K562 (cell line): ENCODE data around the gene TOMT. TPM values are rescaled to one million over a fixed set of nuclear protein-coding genes. Genes with fewer than 3 reads are reported as not detected.

Experiments used
- BRD9 ChIP-seq: fragments of 450-650 bp; IDR thresholded peaks from 2 replicates; pipeline ENCODE4 v1.6.1; 2018; ENCODE audit warnings: low read depth; ENCODE audit not compliant: partially characterized antibody
- DIDO1 ChIP-seq: fragments of 450-650 bp; IDR thresholded peaks from 2 replicates; pipeline ENCODE4 v1.6.1; 2016; ENCODE audit warnings: low read depth, missing biosample characterization, missing genetic modification characterization
- DNMT1 ChIP-seq: fragments of 450-650 bp; IDR thresholded peaks from 2 replicates; pipeline ENCODE4 v1.6.1; 2016; ENCODE audit warnings: antibody characterized with exemption, mild to moderate bottlenecking
- ERF ChIP-seq: fragments of 450-650 bp; formaldehyde crosslinking; IDR thresholded peaks from 2 replicates; pipeline ENCODE4 v1.4.0; 2020; ENCODE audit warnings: mild to moderate bottlenecking, mixed read lengths
- EWSR1 ChIP-seq: fragments of 450-650 bp; IDR thresholded peaks from 2 replicates; pipeline ENCODE4 v1.6.1; 2018; ENCODE audit warnings: borderline replicate concordance, mild to moderate bottlenecking, low read depth, moderate library complexity; ENCODE audit not compliant: partially characterized antibody
- FOXA3 ChIP-seq, 2 experiments: fragments of 450-650 bp in 1 of 2; sonication (generic) in 1 of 2; formaldehyde crosslinking; IDR thresholded peaks in 1 of 2; conservative IDR thresholded peaks in 1 of 2; 2 replicates each; pipeline versions ENCODE4 v1.4.0 to v1.8.0; 2020 to 2022; ENCODE audit warnings: mild to moderate bottlenecking in 2 of 2, missing genetic modification reagents in 1 of 2
- FOXJ2 ChIP-seq: fragments of 200-800 bp; sonication (Bioruptor generic); IDR thresholded peaks from 2 replicates; pipeline ENCODE4 v1.6.1; 2016; ENCODE audit warnings: missing genetic modification characterization, missing compliant biosample characterization
- FOXK1 ChIP-seq: sonication (generic); formaldehyde crosslinking; IDR thresholded peaks from 2 replicates; pipeline ENCODE4 v1.8.0; 2022; ENCODE audit warnings: missing genetic modification reagents, mild to moderate bottlenecking, borderline replicate concordance
- GATAD2B ChIP-seq: fragments of 450-650 bp; IDR thresholded peaks from 2 replicates; pipeline ENCODE4 v1.6.1; 2017; ENCODE audit warnings: mild to moderate bottlenecking, borderline replicate concordance
- GTF2F1 ChIP-seq: IDR thresholded peaks from 2 replicates; pipeline ENCODE4 v1.6.1; 2011; ENCODE audit warnings: low read depth, low read length, improper control_type of control experiment
- HMG20B ChIP-seq: fragments of 250-450 bp; sonication (Bioruptor Pico); IDR thresholded peaks from 2 replicates; pipeline ENCODE4 v1.5.0; 2021; ENCODE audit warnings: mild to moderate bottlenecking
- ILK ChIP-seq: fragments of 450-650 bp; IDR thresholded peaks from 2 replicates; pipeline ENCODE4 v1.6.1; 2016; ENCODE audit warnings: missing genetic modification characterization, low read depth, mild to moderate bottlenecking, missing compliant biosample characterization, moderate library complexity, borderline replicate concordance
- MAZ ChIP-seq, 2 experiments: fragments of 450-650 bp in 1 of 2; sonication (generic) in 1 of 2; formaldehyde crosslinking; IDR thresholded peaks in 1 of 2; conservative IDR thresholded peaks in 1 of 2; 2 replicates each; pipeline versions ENCODE4 v1.4.0 to v1.5.0; 2020; ENCODE audit warnings: mild to moderate bottlenecking in 1 of 2, missing genetic modification reagents in 1 of 2
- MBD2 ChIP-seq: sonication (generic); IDR thresholded peaks from 2 replicates; pipeline ENCODE4 v1.6.1; 2016; ENCODE audit warnings: low read depth, borderline replicate concordance
- NFATC3 ChIP-seq: fragments of 450-650 bp; IDR thresholded peaks from 2 replicates; pipeline ENCODE4 v1.6.1; 2017; ENCODE audit warnings: mild to moderate bottlenecking
- PHB ChIP-seq: fragments of 250-450 bp; sonication (Bioruptor Pico); IDR thresholded peaks from 2 replicates; pipeline ENCODE4 v1.5.0; 2021
- PRMT5 ChIP-seq: sonication (generic); formaldehyde crosslinking; IDR thresholded peaks from 2 replicates; pipeline ENCODE4 v1.5.0; 2020; ENCODE audit warnings: missing genetic modification reagents
- RBM25 ChIP-seq: fragments of 200-400 bp; formaldehyde crosslinking; IDR thresholded peaks from 2 replicates; pipeline ENCODE4 v1.6.1; 2018; ENCODE audit warnings: low read length, low read depth, moderate library complexity; ENCODE audit not compliant: severe bottlenecking
- SFPQ ChIP-seq: fragments of 200-400 bp; formaldehyde crosslinking; IDR thresholded peaks from 2 replicates; pipeline ENCODE4 v1.6.1; 2017; ENCODE audit warnings: mild to moderate bottlenecking, low read depth, low read length, moderate library complexity
- SMARCA4 ChIP-seq: fragments of 450-650 bp; IDR thresholded peaks from 2 replicates; pipeline ENCODE4 v1.6.1; 2016
- TOE1 ChIP-seq, 2 experiments: fragments of 450-650 bp in 1 of 2; sonication (generic) in 1 of 2; formaldehyde crosslinking in 1 of 2; IDR thresholded peaks; 2 replicates each; pipeline versions ENCODE4 v1.7.1 to v1.8.0; 2016 to 2022; ENCODE audit warnings: borderline replicate concordance in 2 of 2, mild to moderate bottlenecking in 2 of 2, antibody characterized with exemption in 1 of 2, inconsistent platforms in 1 of 2, low read depth in 1 of 2, missing genetic modification reagents in 1 of 2, moderate library complexity in 1 of 2
- ZFP1 ChIP-seq: fragments of 450-650 bp; formaldehyde crosslinking; IDR thresholded peaks from 2 replicates; pipeline ENCODE4 v1.4.0; 2020; ENCODE audit warnings: mild to moderate bottlenecking, mixed read lengths
- ZNF347 ChIP-seq: fragments of 450-650 bp; formaldehyde crosslinking; IDR thresholded peaks from 2 replicates; pipeline ENCODE4 v1.4.0; 2020; ENCODE audit warnings: low read depth, mild to moderate bottlenecking, moderate library complexity
- ZNF57 ChIP-seq: fragments of 450-650 bp; formaldehyde crosslinking; IDR thresholded peaks from 2 replicates; pipeline ENCODE4 v1.4.0; 2020; ENCODE audit warnings: mild to moderate bottlenecking, moderate library complexity
- ZNF644 ChIP-seq: fragments of 200-800 bp; sonication (Bioruptor generic); IDR thresholded peaks from 2 replicates; pipeline ENCODE4 v1.6.1; 2016; ENCODE audit warnings: low read depth, missing genetic modification characterization, missing compliant biosample characterization
- ZNF76 ChIP-seq: fragments of 250-450 bp; sonication (Bioruptor Pico); IDR thresholded peaks from 2 replicates; pipeline ENCODE4 v1.4.0; 2020; ENCODE audit warnings: mild to moderate bottlenecking, moderate library complexity, borderline replicate concordance
- polyA plus RNA-seq, 8 experiments: library from polyadenylated mRNA; depleted of rRNA in 4 of 8; stranded (reverse) in 5 of 8; unstranded in 3 of 8; fragments of >200 nt; fragmentation: Nextera tagmentation in 2 of 8; fragmentation: Illumina TruSeq in 1 of 8; extraction: Ambion mirVana in 2 of 8; extraction: Trizol in 1 of 8; gene quantifications; 2 replicates each; pipeline versions ENCODE4 v1.2.1 to v1.2.3, GENCODE V29; 2011 to 2014; ENCODE audit warnings: inconsistent platforms in 1 of 8, missing spikeins in 1 of 8
- total RNA-seq, 7 experiments: library from RNA; depleted of rRNA in 6 of 7; stranded (reverse); fragments of >200 nt in 6 of 7; fragmentation: Illumina TruSeq in 2 of 7; extraction: Trizol in 2 of 7; gene quantifications; 2 replicates each; pipeline versions ENCODE4 v1.2.1 to v1.2.3, GENCODE V29; 2011 to 2021; ENCODE audit warnings: low replicate concordance in 1 of 7

Gene TOMT
- total and polyA plus RNA-seq, 9 of the 15 experiments (the other 6 are each of a cell fraction or from before 2014, with no cell fraction given), result not detected

- TF ChIP-seq SFPQ (no peak), MAZ (CRISPR knock-in tag; conservative IDR thresholded peaks at IDR 0.05 in 1 of 2, IDR thresholded peaks at IDR 0.05 in 1 of 2) (no peak), FOXA3 (CRISPR knock-in tag; conservative IDR thresholded peaks at IDR 0.05 in 1 of 2, IDR thresholded peaks at IDR 0.05 in 1 of 2) (no peak), FOXJ2 (tag) (0 out of 2 replicates have a peak, but pooled peaks have one; percentile 5), ZNF57 (CRISPR knock-in tag) (no peak), ERF (CRISPR knock-in tag) (0 out of 2 replicates have a peak, but pooled peaks have one; percentile 23), MBD2 (no peak), NFATC3 (no peak), ZFP1 (no peak), HMG20B (no peak), RBM25 (no peak), GATAD2B (0 out of 2 replicates have a peak, but pooled peaks have one; percentile 23), ZNF76 (CRISPR knock-in tag) (no peak), PHB (CRISPR knock-in tag) (no peak), ILK (tag) (no peak), EWSR1 (no peak), TOE1 (IDR thresholded peaks at IDR 0.05; ENCODE audit: borderline replicate concordance) (no peak; the same call in 1 of the 2 replicates), TOE1 (CRISPR knock-in tag; IDR thresholded peaks at IDR 0.05; ENCODE audit: borderline replicate concordance, low read depth) (no peak), DIDO1 (tag) (no peak), DNMT1 (no peak), FOXK1 (CRISPR knock-in tag) (no peak), PRMT5 (CRISPR knock-in tag) (no peak), BRD9 (peak; percentile 80), SMARCA4 (peak; percentile 68), ZNF347 (no peak), GTF2F1 (no peak), ZNF644 (tag) (no peak; the same call in none of the 2 replicates)
These were observed 7.5 kb downstream of the TOMT start (continued) for GRCh38 chr11:72112978-72113808.
